ENCODE data around the gene POLG. TPM values are rescaled to one million over a fixed set of nuclear protein-coding genes. Genes with fewer than 3 reads are reported as not detected.

POLG gene
- total RNA-seq, 1 donor from 2014 or later, result 50.3 TPM

GRCh38 chr15:89369341-89369947 lies 34.8 kb upstream of the POLG start:
- H3K27me3 ChIP-seq, result peaks cover 47% of the 10 kb centered on the region
- H3K4me1 ChIP-seq, result peaks cover 34% of the 10 kb centered on the region
- DNase-seq (ENCODE audit: extremely low spot score in 2 of 2), result no peak
- TF ChIP-seq POLR2AphosphoS5 (IDR thresholded peaks at IDR 0.05; ENCODE audit: insufficient read depth in 1 of 2, low read depth in 1 of 2) (no peak), CTCF (IDR thresholded peaks at IDR 0.05) (no peak), POLR2A (IDR thresholded peaks at IDR 0.05) (no peak)
- intact Hi-C loops (cut with DNase I), result no loop called here
- no peak overlapping the region for H3K27ac ChIP-seq
- H3K4me3 ChIP-seq, result no peak overlapping the region
- H3K9me3 ChIP-seq, result no peaks in the 10 kb centered on the region
- H3K36me3 ChIP-seq, result no peaks in the 10 kb centered on the region

- Histone ChIP-seq H3K36me3 (no peaks in the 10 kb centered on the region), H3K4me3 (no peak overlapping the region), H3K4me1 (peaks cover 34% of the 10 kb centered on the region), H3K27ac (no peak overlapping the region), H3K9me3 (no peaks in the 10 kb centered on the region), H3K27me3 (peaks cover 47% of the 10 kb centered on the region)
- DNase-seq (ENCODE audit: extremely low spot score in 2 of 2), result no peak
- no peak for TF ChIP-seq POLR2AphosphoS5 (IDR thresholded peaks at IDR 0.05; ENCODE audit: insufficient read depth in 1 of 2, low read depth in 1 of 2)
- TF ChIP-seq CTCF (IDR thresholded peaks at IDR 0.05), result no peak
- no peak for TF ChIP-seq POLR2A (IDR thresholded peaks at IDR 0.05)
- intact Hi-C loops (cut with DNase I), result no loop called here
Observed at GRCh38 chr15:89368566-89369223, 34.1 kb upstream of the POLG start.

- H3K27ac ChIP-seq, result no peak overlapping the region
- no peak for DNase-seq (ENCODE audit: extremely low spot score in 2 of 2)
- no peak overlapping the region for H3K4me3 ChIP-seq
- no peaks in the 10 kb centered on the region for H3K36me3 ChIP-seq
- intact Hi-C loops (cut with DNase I), result no loop called here
- peaks cover 34% of the 10 kb centered on the region for H3K4me1 ChIP-seq
- no peaks in the 10 kb centered on the region for H3K9me3 ChIP-seq
- H3K27me3 ChIP-seq, result peaks cover 46% of the 10 kb centered on the region
- no peak for TF ChIP-seq POLR2AphosphoS5 (IDR thresholded peaks at IDR 0.05; ENCODE audit: insufficient read depth in 1 of 2, low read depth in 1 of 2)
- no peak for TF ChIP-seq POLR2A (IDR thresholded peaks at IDR 0.05)
- TF ChIP-seq CTCF (IDR thresholded peaks at IDR 0.05), result no peak
Observed at GRCh38 chr15:89367485-89368451, 33.1 kb upstream of the POLG start.

GRCh38 chr15:89366656-89367393 lies 32.2 kb upstream of the POLG start:
- Histone ChIP-seq H3K4me1 (peaks cover 40% of the 10 kb centered on the region), H3K27ac (no peak overlapping the region), H3K27me3 (peaks cover 54% of the 10 kb centered on the region), H3K36me3 (no peaks in the 10 kb centered on the region), H3K4me3 (no peak overlapping the region), H3K9me3 (no peaks in the 10 kb centered on the region)
- no peak for DNase-seq (ENCODE audit: extremely low spot score in 2 of 2)
- intact Hi-C loops (cut with DNase I), result no loop called here
- TF ChIP-seq CTCF (IDR thresholded peaks at IDR 0.05) (no peak), POLR2AphosphoS5 (IDR thresholded peaks at IDR 0.05; ENCODE audit: insufficient read depth in 1 of 2, low read depth in 1 of 2) (no peak), POLR2A (IDR thresholded peaks at IDR 0.05) (no peak)
